RKO (cell line): ENCODE data around the gene ANTKMT.
"Not testable (repeated sequence)": the region's sequence is repeated elsewhere in the genome, so short reads cannot be mapped to it uniquely, and the experiment has no call there.

ENCODE experiments used
- DNase-seq: peaks from one replicate; pipeline ENCODE4 v3.0.0-alpha.2; 2016; ENCODE audit warnings: low spot score

ANTKMT gene

DNA sequence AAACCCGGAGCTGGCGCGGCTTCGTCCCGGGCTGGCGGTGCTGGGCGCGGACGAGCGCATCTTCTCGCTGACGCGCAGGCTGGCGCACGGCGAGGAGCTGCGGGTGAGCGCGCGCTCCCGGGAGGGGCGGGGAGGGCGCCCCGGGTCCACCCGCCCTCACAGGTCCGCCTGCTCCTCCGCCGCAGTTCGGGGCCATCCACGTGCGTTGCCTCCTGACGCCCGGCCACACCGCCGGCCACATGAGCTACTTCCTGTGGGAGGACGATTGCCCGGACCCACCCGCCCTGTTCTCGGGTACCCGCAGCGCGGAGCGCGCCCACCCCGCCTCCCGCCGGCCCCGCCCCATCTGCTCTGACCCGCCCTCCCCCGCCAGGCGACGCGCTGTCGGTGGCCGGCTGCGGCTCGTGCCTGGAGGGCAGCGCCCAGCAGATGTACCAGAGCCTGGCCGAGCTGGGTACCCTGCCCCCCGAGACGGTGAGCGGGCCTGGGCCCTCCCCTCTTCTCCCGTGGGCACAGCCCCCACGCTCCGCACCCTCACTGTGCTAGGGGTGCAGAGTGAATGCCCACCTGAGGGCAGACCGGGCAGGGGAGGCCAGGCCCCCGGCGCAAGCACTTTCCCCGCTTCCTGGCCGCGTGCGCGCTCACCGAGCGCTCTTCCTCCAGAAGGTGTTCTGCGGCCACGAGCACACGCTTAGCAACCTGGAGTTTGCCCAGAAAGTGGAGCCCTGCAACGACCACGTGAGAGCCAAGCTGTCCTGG lies 7.4 kb downstream of the ANTKMT start:
- peak; percentile 93 for DNase-seq

DNA sequence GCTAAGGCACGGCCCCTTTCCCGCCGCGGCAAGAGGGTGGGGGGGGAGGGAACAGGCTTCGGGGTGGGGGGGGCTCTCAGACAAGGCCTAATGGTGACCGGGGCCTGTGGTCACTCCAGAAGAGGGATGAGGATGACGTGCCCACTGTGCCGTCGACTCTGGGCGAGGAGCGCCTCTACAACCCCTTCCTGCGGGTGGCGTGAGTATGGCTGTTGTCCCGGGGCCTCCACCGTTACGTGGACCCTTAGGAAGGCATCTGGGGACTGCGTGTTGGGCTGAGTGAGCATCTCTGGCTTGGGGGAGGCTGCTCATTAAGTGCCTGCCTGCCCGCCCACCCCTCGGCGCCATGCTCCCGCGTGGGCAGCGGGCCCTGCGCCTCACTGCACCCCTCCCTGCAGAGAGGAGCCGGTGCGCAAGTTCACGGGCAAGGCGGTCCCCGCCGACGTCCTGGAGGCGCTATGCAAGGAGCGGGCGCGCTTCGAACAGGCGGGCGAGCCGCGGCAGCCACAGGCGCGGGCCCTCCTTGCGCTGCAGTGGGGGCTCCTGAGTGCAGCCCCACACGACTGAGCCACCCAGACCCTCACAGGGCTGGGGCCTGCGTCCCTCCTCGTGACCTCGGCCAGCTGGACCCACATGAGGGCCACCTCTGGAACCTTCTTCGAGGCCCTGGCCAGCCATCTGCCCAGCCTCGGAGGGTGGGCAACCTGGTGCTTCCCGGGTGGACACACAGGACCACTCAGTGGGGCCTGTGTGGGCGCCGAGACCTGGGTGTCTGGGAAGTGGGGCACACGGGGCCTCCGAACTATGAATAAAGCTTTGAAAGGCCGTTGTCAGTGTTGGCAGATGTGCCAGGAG lies 8.2 kb downstream of the ANTKMT start:
- peak; percentile 75 for DNase-seq

GRCh38 chr16:729768-730665 lies 9.1 kb downstream of the ANTKMT start:
- DNase-seq, result no peak

DNA sequence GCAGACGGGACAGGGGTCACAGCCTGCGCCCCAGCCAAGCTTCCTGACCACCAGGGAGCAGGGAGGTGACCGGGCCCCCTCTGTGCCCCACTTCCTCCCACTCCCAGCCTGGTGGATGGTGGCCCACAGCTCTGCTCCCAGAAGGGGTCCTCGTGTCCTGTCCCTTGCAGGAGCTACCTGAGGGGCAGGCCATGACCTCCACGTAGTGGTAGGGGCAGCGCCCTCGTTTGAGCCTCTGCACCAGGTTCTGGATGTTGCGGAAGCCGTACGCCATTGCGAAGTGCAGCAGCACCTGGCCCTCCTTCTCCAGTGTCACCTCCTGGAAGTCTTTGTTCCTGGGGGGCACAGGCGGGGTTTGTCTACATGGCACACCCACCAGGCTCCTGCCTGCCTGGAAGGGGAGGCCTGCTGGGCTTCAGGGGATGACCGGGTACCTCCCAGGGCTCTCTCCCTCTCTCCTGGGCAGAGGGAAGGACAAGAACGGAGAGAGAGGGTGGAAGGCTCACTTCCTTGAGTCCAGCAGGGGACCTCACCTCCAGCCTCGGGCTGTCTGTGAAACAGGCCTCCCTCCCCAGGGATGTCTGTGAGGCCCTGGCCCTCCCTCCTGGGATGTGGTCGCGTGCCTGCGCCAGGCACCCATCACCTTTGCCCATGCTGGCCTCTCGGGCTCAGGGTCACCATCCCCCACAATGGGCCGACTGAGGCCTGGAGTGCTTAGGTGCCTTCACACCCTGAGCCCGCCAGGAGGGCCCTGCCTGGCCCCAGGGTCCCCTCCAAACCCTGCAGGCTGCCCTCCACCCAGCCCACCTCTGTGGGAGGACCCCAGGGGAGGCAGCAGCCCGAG lies 9.9 kb downstream of the ANTKMT start:
- DNase-seq, result no peak

GRCh38 chr16:732332-732731 lies 11.4 kb downstream of the ANTKMT start:
- no peak for DNase-seq

DNA sequence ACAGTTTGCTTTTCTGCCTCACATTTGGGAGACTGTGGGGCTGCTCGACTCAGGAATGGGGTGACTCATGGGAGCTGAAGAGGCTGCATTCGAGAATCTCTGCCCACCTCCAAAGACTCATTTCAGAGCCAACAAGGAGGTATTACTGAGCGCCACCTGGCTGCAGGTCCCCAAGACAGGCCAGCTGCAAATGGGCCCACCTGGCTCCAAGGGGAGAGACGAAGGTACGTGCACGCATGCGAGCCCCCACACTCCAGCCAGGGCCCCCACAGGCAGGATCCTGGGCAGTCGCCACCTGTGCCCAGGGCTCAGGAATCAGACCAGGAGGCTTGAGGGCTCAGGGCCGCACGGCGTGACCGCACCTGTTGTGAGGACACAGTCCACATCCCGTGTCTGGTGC lies 12.0 kb downstream of the ANTKMT start:
- DNase-seq, result peak; percentile 61

DNA sequence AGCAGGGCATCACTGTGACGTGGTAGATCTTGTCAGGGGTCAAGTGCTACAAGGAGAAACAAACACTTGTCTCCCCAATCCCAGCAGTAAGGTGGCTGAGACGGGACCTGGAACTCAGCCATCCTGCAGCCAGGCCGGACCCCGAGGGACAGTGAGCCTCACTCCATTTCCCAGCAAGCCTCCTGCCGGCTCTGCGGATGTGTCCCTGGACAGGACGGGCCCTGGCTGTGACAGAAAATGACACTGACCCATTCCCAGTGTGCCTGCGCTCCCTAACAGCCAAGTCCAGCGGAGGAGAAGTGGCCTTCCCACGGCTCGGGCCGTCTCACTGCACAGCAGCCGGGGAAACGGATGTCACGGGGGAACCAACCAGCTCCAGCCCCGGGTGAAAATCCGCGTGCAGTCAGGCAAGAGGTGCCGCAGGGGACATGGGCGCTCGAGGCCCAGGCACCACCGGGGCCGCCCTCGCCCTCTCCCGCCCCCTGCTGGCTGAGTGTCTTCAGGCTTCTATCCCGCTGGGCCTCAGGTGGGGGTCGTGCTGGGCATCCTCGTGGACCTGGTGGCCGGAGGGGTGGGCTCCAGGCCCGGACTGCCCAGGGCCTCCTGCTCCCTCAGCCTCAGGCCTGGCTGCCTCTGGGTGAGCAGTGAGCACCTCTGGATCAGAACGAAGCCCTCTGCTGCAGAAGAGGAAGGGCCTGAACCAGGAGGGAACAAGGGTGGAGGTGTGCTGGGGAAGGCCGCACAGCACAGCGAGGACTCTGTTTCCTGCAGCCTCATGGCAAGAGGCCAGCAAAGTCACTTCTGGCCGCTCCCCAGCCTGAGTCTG lies 12.6 kb downstream of the ANTKMT start:
- DNase-seq, result no peak

GRCh38 chr16:734208-734980 lies 13.4 kb downstream of the ANTKMT start:
- no peak for DNase-seq

DNA sequence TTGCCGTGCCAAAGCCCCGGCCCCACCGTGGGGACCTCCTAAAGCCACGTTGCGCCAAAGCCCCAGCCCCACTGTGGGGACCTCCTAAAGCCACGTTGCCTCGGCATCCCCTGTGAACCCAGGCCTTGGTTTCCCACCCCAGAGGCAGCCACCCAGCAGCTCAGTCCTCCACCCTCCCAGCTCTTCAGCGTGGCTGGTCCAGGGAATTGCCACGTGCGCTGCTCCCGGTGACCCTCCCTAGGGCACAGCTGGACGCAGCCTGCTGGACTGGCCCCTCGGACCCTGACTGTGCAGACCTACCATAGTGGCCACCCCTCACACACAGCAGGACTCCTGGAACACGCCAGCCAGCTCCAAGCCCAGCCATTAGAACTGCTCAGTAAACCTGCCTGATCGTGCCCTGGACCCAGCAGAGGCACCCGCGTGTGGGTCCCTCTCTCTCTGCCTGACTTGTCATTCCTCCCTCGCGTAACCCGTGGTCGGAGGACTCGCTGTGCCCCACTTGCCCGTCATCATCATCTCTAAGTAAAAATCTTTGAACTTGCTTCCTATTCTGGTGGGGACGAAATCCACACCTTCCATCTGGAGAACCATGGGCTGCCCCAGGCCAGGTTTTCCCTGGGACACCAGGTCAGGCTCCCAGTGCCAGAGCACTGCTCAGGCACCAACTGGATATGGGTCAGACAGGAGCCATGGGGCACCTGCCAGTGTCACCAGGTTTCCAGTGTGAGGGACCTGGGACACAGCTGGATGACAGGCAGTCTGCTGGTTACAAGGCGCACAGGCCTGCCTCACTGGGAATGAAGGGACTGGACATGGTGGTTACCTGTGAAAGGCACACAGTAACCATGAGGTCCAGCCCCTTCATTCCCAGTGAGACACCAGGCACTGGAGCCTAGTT lies 14.3 kb downstream of the ANTKMT start:
- DNase-seq, result no peak

- DNase-seq, result no peak
Measured at GRCh38 chr16:735982-736453, 15.1 kb downstream of the ANTKMT start.

DNA sequence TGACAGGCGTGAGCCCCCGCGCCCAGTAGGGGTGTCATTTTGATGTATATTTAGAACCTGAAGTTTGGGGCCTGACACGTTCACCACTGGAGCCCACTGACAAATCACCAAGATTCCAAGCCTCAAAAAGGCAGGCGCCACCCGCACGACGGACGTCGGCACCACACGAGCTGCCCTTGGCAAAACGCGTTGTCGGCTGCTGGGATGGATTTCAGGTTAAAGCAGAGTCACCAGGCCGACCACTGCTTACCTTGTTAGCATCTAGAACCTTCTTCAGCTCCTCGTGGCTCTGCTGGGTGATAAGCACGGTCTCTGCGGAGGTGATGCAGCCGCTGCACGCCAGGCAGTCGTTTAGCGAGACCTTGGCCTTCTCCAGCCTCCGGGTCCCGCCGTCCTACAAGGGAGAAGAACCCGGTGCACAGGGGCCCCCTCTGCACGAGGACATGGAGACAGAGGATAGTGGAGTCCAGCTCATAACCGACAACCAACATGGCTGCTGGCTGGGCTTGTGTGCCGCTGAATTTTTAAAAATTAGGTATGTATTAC lies 16.1 kb downstream of the ANTKMT start:
- DNase-seq, result no peak

DNA sequence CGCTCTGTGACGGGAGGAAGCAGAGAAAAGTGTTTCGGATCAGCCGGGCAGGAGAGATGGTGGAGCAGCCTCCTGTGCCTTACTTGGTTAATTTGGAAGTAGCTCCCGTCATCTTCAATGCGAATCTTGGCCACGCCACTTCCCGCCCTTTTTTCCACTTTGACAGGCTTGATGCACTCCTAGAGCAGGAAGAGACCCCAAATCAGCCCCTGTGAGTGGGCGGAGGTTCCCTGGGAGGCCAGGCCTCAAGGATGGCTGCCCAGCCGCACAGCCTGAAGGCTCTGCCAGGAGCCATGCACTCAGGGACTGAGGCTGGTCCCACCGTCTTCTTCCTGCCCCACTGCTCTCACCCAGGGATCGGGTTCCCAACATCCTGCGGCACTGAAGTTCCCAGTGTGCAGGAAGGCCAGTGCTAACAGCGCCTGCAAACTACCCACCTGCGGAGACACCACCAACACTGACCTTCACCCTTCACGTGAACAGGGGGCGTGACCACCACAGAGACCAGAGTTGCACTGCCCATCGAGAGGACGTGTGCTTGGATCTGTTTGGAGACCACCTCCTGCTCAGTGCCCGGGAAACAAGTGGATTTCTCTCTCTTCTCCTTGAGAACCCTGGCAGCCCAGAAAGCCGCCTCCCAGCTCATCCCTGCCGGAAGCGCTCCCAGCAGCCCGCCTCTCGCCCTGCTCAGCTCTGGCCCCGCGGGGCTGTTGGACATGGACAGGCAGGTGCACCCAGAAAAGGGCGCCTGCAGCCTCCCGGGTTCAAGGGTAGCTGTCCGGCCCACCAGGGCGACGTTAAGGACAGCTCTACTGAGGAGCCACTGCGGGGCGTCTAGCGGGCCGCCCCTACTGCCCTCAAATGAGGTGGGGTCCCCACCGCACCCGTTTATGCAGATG lies 18.9 kb downstream of the ANTKMT start:
- DNase-seq, result no peak

DNA sequence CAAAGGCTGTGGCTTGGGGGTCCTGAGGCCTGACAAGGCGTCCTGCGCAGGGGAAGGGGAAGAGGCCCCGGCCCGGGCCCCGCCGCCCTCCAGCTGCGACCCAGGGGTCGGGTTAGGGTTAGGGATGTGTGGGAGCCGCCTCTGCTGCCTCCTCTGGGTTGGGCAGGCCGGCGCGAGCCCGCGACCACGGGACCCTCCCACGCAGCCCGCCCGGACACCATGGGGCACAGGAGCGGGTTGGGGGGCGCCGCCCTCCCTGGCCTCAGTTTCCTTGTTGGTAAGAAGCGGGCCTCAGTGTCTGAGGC lies 19.5 kb downstream of the ANTKMT start:
- DNase-seq, result no peak

DNA sequence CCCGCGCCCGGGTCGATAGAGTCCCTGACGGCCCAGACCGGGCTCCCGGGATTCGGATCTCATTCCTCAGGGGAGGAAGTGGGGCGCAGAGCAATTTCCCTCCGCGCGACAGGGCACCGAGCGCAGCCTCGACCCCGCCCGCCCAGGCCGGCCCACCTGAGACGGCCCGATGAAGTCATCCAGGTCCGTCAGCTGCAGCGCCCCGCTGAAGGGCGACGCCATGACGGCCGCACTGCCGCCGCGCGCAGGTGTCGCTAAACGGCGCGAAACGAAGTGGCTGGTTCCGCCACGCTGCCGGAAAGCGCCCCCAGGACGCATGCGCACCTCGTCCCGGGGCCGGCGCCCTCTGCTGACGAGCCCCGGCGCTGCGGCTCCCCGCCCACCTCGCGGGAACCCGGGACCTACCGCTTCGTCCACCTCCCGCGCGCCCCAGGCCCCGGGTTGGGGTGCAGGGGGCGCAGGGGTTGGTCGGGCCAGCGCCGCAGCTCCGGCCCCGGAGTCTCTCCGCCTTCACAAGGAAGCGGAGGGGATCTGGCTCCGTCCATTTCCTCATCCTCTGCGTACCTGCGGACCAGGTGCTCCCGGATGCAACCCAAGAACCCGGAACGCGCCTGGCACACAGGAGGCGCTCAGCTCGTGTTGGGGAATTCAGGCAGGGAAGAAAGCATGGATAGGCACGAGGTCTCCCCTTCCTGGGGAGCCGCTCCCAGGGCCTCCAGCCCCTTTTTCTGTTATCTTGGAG lies 20.0 kb downstream of the ANTKMT start, which contains the start of gene CIAO3:
Gene CIAO3 (minus strand): TSS at position 234 of the 742 bp plus-strand sequence. CDS start 12 bp downstream, at position 222.
- DNase-seq, result peak; percentile 92

GRCh38 chr16:741986-742629 lies 21.2 kb downstream of the ANTKMT start:
- no peak for DNase-seq

GRCh38 chr16:742894-743293 lies 21.9 kb downstream of the ANTKMT start:
- DNase-seq, result not testable (repeated sequence)
